ENCODE data around the gene SLC44A2. TPM values are rescaled to one million over a fixed set of nuclear protein-coding genes. Genes with fewer than 3 reads are reported as not detected.

SLC44A2 gene
- total and polyA plus RNA-seq, 10 of the 15 experiments (the other 5 are each of a cell fraction or from before 2014, with no cell fraction given): 3.0 to 51.3 (median 26.8) TPM

DNA sequence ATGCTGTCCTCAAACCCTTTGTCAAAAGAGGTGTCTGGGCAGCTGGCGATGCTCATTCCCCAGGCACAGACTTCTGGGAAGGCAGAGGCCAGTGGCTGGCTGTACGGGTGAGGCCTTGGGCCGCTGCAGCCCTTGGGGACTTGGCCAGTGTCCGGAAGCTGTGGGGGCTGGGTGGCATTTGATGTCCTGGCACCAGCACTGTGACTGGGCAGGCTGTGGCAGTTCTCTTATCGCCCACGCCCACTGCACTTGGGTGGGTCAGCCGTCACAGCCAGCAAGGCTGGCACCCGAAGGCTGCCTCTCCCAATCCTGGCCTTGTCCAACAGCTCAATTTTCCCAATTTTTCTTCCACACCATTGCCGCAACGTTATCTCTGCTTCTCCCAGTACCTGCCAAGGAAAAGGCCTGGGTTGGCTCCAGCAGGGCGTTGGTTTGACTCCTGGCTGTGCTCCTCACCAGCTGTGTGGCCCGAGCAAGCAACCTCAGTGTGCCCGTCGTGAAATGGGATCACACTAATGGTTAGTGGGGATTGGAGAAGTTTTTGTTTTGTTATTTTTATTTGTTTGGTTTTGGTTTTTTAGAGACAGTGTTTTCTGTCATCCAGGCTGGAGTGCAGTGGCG, 12.7 kb upstream of the SLC44A2 start (continued):
- TF ChIP-seq CHD1 (IDR thresholded peaks at IDR 0.05; ENCODE audit: low read depth, low read length) (no peak), EGR1 (IDR thresholded peaks at IDR 0.05; ENCODE audit: borderline replicate concordance in 1 of 2, low read depth in 2 of 2, low read length in 2 of 2) (no peak), TBL1XR1 (IDR thresholded peaks at IDR 0.05; ENCODE audit: low read depth, low read length) (no peak), STAT3 (IDR thresholded peaks at IDR 0.05; ENCODE audit: low read depth, low read length) (no peak), ZBED1 (IDR thresholded peaks at IDR 0.05; ENCODE audit: borderline replicate concordance) (no peak), IRF5 (IDR thresholded peaks at IDR 0.05; ENCODE audit: borderline replicate concordance) (no peak)
- TF ChIP-seq, protein P1, sequence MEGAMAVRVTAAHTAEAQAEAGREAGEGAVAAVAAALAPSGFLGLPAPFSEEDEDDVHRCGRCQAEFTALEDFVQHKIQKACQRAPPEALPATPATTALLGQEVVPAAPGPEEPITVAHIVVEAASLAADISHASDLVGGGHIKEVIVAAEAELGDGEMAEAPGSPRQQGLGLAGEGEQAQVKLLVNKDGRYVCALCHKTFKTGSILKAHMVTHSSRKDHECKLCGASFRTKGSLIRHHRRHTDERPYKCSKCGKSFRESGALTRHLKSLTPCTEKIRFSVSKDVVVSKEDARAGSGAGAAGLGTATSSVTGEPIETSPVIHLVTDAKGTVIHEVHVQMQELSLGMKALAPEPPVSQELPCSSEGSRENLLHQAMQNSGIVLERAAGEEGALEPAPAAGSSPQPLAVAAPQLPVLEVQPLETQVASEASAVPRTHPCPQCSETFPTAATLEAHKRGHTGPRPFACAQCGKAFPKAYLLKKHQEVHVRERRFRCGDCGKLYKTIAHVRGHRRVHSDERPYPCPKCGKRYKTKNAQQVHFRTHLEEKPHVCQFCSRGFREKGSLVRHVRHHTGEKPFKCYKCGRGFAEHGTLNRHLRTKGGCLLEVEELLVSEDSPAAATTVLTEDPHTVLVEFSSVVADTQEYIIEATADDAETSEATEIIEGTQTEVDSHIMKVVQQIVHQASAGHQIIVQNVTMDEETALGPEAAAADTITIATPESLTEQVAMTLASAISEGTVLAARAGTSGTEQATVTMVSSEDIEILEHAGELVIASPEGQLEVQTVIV (IDR thresholded peaks at IDR 0.05; ENCODE audit: borderline replicate concordance, partially characterized antibody): no peak

- intact Hi-C loops (cut with micrococcal nuclease; ENCODE audit: unreplicated experiment): no loop called here
- H3K27me3 ChIP-seq (replicated peaks in 1 of 2; ENCODE audit: control insufficient read depth in 2 of 2, insufficient read depth in 2 of 2, low read length in 1 of 2): no peaks in the 10 kb centered on the region
- no peak overlapping the region for H2AFZ ChIP-seq (ENCODE audit: control insufficient read depth, low read depth, low read length)
- no TSS peak for BruUV-seq (replicated peaks)
- H3K4me2 ChIP-seq (ENCODE audit: control insufficient read depth, insufficient read depth): no peak overlapping the region
- WGBS (ENCODE audit: insufficient coverage, insufficient replicate concordance, low lambda C conversion rate, missing lambda C conversion rate): 94% methylated on average over 14 of the region's 14 CpGs
- H3K9ac ChIP-seq (ENCODE audit: control insufficient read depth, insufficient read depth, low read length): no peak overlapping the region
- no peaks in the 10 kb centered on the region for H4K20me1 ChIP-seq (ENCODE audit: control insufficient read depth, insufficient read depth)
- in situ Hi-C loops (cut with MboI): no loop called here
- peaks cover 0 to under 1% of the 10 kb centered on the region in 2 experiments; a peak in 2 of 4 replicates for H3K36me3 ChIP-seq (ENCODE audit: control insufficient read depth in 2 of 2, insufficient read depth in 2 of 2, low read length in 1 of 2)
- FAIRE-seq (no peak), DNase-seq (ENCODE audit: low read depth, low spot score) (no peak), ATAC-seq (no peak)
- no peaks in the 10 kb centered on the region for H3K4me1 ChIP-seq (ENCODE audit: control insufficient read depth, insufficient read depth, low read length)
- ChIA-PET RAD21 (ENCODE audit: unreplicated experiment) (no interaction called here), SMC1A (ENCODE audit: uncharacterized antibody, unreplicated experiment) (interaction anchor here (1.0 to 1.6 kb wide), 2 partner anchors 28 to 35 kb away, joined by 4 to 6 read pairs; no protein-coding TSS in a partner anchor), CTCF (no interaction called here), POLR2A (interaction anchor here (0.6 to 1.2 kb wide), 3 partner anchors 11 to 20 kb away, joined by 3 to 5 read pairs (median 4); no protein-coding TSS in a partner anchor)
- H3K27ac ChIP-seq (ENCODE audit: control insufficient read depth, insufficient read depth): no peak overlapping the region
- H3K9me3 ChIP-seq (replicated peaks; ENCODE audit: control insufficient read depth, insufficient read depth, low read length): no peaks in the 10 kb centered on the region; the same call in 2 of the 3 replicates
- H3K79me2 ChIP-seq (ENCODE audit: control insufficient read depth, insufficient read depth, low read length): no peaks in the 10 kb centered on the region; the same call in 1 of the 2 replicates
- no peak overlapping the region for H3K4me3 ChIP-seq
- TF ChIP-seq NFIC (IDR thresholded peaks at IDR 0.05; ENCODE audit: low read depth, low read length) (no peak), STAT3 (IDR thresholded peaks at IDR 0.05; ENCODE audit: low read depth, low read length) (no peak), REST (IDR thresholded peaks at IDR 0.05; ENCODE audit: low read depth, low read length) (no peak), ZNF384 (IDR thresholded peaks at IDR 0.05; ENCODE audit: borderline replicate concordance, low read depth, low read length) (no peak), SMC3 (IDR thresholded peaks at IDR 0.05; ENCODE audit: borderline replicate concordance, low read length) (no peak), SUZ12 (IDR thresholded peaks at IDR 0.05; ENCODE audit: unreplicated experiment) (no peak), RAD51 (IDR thresholded peaks at IDR 0.05) (no peak), ETV6 (conservative IDR thresholded peaks at IDR 0.05 in 1 of 2, IDR thresholded peaks at IDR 0.05 in 1 of 2; ENCODE audit: borderline replicate concordance in 1 of 2, low read depth in 1 of 2) (no peak)
Measured at GRCh38 chr19:10615429-10616023, 9.8 kb upstream of the SLC44A2 start.
